Fibroblast of peridontal ligament (primary cell): ENCODE results near the gene TRPM2.
"Not testable (repeated sequence)": the region's sequence is repeated elsewhere in the genome, so short reads cannot be mapped to it uniquely, and the experiment has no call there.

Source experiments
- DNase-seq: peaks from one replicate; pipeline ENCODE4 v3.0.0-alpha.2; 2010; ENCODE audit errors: extremely low read depth

TRPM2 gene

DNA sequence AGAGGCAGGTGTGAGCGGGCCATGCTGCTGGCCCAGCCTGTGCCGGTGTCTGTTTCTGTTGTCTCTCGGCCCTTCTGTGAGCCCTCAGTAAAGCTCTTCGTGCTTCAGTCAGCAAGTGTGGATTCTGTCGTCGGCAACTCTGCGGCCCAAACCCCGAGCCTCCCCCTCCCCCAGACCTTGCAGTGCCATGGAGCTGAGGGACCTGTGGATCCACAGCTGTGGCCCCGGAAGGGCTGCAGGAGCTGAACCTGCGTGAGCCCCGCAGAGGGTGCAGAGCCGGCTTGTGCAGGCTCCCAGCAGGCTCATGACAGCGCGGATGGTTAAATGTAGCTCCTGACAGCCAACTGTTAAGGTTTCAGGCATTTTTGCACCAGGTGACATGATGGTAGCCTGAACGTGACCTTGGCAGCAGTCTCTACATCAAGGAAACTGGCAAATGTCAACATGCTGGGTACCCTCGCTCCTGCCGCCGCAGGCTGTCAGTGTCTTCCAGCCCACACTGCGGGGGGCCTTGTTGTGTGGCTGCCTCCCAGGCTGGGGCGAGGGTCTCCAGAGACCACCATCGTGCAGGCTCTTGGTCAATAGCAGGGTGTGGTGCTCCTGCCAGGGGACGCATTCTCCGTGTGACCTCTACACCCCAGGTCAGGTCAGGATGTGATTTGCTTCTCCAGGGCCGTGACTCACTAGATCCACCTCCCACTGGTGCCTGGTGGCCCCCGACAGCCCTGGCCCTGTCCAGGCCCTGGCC is 108.8 kb downstream of the TRPM2 start:
- DNase-seq = no peak

DNA sequence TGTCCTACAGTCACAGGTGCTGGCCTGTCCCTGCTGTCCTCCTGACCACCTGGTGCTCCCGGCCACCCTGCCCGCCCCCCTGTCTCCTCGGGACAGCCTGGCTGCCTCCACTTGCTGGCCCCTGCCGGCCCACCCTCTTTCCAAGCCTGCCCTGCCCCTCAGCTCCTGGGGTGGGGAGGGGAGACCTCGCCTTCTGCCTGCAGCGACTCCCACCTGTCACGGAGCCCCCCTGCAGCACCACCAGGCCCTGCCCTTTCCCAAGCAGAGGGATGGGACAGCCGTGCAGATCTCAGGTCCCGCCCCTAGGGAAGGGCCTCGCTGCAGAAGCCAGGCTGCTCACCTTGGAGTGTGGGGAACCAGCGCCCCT is 109.4 kb downstream of the TRPM2 start:
- DNase-seq = no peak

DNA sequence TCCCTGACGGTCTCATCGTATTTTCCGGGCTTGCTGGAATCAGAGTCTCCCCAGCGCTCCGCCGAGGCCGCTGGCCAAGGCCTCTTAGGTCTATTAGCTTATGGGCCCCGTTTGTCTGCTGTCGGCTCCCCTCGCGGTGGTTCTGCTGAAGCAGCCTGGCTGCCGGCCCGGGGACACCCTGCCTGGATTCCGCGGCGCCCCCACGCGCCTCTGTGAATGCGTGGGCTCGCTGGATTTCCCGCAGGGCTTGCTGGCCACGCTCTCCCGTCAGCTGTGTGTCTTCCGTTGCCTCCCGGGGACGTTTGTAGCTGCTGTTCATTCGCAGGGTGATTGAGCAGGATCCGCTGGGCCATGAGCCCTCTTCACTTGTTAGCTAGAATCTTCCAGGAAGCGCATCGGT is 110.3 kb downstream of the TRPM2 start:
- no peak for DNase-seq

DNA sequence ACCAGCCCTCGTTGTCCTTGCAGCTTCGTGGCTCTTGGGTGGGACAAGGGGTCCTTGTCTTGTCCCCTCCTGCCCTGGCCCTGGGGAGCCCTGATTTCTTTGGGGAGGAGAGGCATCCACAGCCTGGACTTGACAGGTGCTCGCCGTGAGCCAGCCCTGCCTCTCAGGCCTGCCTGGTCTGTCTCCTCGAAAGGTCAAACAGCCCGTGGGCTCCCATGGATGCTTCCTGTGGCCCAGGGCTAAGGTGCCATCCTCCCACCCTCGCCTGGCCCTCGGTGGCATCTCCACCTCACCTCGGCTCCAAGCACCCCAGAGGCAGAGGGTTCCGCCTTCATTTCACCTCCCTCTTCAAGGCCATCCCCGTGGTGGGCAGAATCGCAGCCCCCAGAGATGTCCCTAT is 110.9 kb downstream of the TRPM2 start:
- no peak for DNase-seq

DNA sequence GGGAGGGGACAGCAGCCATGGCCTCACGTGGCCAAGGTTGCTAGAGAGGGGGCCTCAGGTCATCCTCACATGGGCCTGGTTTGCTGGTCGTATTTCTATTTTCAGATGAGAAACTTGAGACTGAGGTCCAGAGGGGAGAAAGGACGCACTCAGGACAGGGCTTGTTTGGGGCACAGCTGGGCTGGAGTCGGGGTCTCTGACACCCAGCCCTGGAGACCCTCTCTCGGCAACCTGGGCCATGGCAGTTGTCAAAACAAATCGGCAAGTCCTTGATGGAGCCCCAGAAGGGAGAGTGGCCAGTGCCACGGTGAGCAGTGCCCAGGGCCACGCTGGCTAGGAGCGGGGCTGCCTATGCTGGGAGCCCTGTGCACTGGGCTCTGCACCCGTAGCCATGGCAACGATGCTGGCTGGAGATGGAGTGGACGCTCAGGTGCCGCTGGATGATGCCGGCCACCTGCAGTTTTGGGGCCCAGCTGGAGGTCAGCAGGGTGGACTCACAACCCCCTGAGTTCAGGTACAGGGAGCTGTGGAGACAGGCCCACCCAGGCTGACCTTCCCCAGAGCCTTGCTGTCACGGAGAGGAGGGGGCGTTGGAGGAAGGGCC is 113.0 kb downstream of the TRPM2 start:
- no peak for DNase-seq

DNA sequence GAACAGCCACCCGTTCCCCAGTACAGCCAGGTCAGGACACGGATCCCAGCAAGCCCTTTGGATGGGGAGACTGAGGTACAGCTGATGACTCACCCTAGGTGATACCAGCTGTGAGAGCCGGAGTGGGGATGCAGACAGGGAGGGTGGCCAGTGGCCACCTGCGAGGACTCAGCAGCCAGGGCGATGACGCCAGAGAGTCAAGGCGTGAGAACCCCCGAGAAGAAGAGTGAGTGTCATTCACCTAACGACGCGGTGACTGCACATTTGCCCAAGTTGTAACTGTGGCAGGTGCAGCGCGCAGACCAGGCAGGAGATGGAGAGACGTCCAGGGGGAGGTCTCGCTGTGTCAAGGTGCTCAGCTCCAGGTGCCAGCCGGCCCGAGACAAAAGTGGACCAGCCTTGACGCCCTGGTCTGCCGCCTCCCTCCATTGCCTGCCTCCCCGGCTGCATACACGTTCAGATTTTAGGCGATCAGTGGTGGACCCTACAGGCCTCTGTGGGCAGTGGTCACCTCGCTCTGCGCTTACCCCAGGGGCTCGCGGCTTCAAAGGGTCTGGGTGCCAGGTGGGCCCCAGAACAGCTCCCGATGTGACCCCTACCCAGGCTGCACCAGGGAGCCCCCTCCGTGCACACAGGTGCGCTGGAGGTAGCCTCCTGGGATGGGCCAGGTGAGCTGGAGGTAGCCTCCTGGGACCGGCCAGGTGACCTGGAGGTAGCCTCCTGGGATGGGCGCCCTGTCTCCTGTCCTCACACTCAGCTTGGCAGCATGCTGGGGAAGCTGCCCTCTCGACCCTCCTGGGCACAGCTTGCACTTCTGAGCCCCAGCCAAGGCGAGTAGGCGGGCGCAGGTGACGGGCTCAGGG is 113.8 kb downstream of the TRPM2 start:
- DNase-seq = no peak

DNA sequence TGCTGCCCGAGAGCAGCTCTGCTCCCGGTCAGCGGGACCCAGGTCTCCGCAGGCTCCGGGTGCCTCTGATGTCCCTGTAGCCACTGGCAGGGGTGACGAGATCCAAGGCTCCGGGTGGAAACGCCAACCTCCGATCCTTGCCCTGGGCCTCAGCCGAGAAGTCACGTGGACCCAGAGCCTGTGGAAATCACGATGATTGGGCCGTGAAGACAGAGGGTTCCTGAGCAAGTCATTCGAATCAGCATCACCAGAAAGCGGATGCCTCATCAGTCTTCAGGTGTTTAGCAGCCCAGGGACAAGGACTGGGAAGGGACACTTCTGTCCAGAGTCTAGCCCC is 114.4 kb downstream of the TRPM2 start:
- DNase-seq = no peak

DNA sequence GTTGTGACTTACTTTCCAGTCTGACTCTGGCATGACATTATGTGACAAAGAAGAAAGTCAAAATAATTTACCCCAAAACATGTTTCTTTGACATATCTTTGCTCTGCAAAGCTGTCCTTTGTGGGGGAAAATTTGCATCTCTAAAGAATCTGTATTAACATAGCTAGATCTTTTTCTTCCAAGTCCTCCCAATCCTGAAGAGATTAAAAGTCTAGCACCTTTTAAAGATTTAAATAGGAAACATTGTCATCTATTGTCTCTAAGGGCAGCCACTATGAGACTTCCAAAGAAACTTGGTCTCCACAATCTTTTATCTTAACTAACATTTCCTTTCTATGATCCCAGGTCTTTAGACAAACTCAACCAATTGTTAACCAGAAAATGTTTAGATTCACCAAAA is 117.9 kb downstream of the TRPM2 start:
- no peak for DNase-seq

DNA sequence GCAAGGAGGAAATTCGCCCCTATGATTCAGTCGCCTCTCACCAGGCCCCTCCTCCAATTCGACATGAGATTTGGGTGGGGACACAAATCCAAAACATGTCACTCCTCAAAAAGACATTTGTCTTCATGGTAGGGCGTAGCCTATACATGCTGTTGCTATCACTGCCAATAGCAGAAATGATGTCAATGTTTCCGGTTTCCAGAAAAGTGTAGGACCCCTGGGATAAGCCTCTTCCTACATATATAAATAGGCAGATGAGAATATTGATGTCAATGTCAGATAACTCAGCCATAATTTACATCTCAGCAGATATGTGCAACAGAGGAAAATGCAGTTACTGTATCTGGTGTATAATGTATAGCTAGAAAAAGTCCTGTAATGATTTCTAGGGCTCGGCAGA is 118.6 kb downstream of the TRPM2 start:
- no peak for DNase-seq

DNA sequence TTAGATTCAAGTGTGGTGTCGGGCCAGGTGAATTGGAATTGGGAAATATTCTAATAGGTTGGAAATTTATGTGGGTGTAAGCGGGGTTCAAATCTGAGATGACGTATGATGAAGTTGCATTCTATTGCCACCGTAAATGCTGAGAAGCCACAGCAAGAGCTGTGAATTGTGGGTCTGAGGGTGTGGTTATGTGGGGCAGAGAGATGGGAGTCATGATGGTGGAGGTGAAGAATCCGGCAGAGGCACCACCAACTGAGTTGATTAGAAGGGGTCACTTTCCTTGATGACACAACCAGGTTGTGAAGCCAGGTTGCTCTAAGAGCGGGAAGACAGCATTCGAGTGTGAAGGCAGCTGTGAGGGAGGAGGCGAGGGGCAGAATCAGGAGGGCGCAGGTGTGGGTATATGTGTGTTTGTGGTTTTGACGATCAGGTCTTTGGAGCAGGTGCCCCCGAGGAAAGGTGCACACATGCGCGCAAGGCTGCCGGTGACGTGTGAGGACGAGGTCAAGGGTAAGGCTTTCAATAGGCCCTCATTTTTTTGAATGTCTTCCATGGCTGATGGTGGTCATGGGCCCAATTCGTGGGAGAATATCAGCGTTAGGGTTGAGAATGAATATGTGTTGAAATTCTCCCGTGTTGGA is 120.6 kb downstream of the TRPM2 start:
- DNase-seq = no peak

DNA sequence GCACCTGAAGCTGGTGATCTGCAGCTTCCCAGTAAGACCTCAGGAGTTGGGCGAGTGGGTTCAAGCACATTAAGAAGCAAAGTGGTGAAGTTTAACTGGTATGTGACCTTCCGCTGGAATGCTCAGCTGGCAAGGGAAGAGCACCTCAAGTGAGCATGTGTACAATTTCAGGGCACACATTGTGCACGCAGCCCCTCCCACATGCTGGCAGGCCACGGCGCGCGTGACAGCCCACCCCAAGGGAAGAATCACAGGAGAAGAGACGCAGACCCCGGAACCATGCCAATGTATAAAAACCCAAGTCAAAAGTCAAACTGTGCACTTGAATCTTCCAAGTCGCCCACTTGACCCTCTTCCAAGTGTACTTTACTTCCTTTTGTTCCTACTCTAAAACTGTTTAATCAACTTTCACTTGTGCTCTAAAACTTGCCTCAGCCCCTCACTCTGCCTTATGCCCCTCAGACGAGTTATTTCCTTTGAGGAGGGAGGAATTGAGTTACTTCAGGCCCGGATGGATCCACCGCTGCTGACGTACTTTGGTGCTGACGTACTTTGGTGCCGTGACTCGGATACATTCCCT is 121.9 kb downstream of the TRPM2 start:
- DNase-seq = no peak

DNA sequence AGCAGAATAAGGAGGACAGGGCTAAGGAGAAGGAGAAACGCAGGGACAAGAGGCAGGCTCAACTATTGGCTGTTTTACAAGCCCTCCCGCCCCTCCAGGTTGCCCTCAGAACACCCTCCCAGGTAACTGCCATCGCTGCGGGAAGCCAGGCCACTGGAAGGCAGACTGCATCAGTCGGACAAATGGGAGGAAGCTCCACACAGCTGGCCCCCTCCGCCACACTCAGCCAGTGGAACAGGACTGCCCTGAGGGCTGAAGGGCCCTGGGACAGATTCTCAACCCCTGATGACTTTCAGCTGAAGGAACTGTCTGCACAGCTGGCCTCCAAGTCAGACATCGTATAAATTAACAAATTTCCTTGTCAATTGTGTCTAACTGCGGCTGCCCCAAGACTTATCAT is 123.7 kb downstream of the TRPM2 start:
- no peak for DNase-seq

DNA sequence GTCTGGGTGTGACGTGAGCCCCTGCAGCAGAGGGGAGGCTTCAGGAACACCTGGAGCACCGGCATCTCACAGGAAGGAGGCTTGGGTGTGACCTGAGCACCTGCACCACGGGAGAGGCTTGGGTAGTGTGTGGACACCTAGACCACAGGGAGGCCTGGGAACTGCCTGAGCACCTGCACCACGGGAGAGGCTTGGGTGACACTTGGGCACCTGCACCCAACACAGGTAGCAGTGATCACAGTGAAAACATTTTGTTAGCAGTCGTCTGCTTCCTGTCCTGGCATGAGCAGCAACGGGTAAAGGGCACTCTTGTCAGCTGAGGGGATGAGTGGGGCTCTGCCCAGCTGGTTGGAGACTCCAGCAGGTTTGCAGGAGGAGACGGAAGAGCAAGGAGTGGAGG is 124.3 kb downstream of the TRPM2 start:
- no peak for DNase-seq

DNA sequence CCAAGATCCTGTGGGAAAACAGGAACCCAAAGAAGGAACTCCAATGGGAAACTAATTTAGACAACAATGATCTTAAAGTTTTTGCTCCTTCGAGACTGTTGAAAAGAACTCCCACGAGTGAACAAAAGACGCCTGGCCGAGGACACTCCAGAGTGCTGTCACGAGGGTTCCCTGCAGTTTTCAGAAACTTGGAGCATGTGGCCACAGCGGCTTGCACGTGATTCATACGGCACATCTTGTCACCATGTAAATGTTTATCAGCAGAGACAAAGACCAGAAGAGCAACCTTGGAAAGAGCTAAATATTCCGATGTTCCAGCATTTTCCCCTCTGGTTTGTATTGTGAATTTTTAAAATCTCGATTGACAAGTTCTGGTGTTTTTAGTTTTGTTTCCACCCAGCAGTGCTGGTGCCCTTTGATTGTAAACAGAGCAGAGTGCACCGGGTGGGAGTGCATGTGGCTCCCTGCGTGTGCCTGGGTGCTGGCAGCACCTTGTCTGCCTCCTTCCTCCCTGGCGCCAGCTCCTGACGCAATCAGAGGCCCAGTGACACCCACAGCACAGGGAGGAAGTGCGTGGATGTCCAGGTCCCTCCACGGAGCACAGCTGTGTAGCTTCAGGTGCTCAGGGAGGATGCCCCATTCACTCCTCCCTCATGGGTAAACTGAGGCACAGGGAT is 124.8 kb downstream of the TRPM2 start:
- DNase-seq = no peak

DNA sequence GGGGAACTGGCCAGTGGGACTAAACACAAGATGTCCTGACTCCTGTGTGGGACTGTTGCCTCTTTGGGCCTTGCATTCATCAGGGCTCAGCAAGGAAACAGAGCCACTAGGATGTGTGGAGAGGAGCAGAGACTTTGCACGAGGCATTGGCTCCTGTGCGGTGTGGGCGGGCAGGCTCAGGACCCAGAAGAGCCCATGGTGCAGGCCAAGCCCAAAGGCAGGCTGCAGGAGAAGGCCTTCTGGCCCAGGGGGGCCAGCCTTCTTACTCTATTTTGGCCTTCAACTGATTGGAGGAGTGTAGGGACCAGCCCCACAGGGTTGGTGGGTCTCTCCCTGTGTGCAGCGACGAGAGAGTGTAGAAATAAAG is 125.4 kb downstream of the TRPM2 start:
- DNase-seq = no peak

DNA sequence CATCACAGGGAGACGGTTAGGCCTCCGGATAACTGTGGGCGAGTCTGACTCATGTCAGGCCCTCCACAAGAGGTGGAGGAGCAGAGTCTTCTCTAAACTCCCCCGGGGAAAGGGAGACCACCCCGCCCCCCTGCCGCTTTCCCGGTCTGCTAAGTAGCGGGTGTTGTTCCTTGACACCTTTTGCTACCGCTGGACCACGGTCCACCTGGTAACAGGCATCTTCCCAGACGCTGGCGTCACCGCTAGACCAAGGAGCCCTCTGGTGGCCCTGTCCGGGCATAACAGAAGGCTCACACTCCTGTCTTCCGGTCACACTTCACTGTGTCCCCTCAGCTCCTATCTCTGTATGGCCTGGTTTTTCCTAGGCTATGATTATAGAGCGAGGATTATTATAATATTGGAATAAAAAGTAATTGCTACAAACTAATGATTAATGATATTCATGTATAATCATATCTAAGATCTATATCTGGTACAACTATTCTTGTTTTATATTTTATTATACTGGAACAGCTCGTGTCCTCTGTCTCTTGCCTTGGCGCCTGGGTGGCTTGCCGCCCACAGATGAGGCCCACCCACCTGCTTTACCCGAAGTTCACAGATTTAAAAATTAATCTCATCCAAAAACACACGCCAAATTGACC is 126.3 kb downstream of the TRPM2 start:
- DNase-seq = not testable (repeated sequence)

DNA sequence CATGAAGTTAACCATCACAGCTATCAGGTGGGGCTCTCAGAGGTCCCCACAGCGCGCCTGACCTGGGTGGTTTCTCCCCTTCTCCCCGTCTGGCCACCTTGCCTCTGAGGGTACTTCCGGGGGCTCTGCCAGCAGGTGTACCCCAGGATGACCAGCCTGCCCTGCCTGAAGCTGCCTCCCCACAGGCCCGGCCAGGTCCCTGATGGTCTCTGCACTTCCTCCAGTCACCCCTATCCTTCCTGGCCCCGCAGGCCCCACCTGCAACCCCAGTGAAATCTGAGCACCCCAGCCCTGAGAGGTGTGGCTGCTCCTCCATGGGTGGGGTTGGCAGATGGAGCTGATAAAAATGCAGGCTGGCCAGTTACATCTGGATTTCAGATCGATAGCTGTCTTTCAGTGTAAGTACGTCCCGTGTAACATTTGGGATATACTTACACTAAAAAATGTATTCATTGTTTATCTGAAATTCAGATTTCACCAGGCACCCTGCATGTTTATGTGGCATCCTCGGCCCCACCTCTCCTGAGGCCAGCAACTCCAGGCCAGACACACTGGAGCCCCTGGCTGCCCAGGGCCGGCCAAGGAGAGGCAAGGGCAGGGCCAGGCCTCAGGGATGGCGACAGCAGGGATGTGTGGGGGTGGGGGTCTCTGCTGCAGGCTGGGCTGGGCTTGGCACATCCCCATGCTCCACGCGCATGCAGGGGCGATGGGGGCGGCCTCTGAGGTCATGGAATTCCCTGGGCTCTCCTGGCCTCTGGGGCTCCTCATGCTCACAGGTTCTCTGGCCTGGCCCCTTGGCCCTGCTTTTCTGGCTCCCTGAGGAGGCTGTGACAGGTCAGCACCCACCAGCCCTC is 127.0 kb downstream of the TRPM2 start:
- DNase-seq = no peak

DNA sequence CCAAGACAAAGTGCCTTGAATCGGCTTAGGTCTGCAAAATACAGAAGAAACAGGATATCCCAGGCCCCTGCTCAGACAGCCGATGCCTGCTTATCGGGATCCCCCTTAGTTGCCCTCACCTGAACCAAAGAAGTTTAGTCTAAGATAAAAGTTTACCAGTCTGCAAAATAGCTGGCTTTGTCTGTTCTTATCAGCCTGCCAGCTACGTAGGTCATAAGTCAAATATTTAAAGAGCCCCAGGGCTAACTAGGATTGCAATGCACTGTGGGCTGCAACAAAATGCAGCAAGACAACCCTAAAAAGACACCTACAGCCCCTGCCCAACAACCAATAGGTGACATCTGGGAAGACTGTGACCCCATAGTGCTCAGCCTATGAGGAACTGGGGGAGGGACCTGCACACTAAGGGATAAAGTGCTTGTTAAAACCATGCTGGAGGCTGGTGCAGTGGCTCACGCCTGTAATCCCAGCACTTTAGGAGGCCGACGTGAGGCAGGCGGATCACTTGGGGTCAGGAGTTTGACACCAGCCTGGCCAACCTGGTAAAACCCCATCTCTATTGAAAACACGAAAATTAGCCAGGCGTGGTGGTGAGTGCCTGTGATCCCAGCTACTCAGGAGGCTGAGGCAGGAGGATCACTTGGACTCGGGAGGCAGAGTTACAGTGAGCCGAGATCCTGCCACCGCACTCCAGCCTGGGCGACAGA is 129.3 kb downstream of the TRPM2 start:
- no peak for DNase-seq
